WTC11 (cell line): Measurements from ENCODE around the gene UBXN6. TPM values are rescaled to one million over a fixed set of nuclear protein-coding genes. Genes with fewer than 3 reads are reported as not detected.

Source experiments
- ATAC-seq: fragments of 200-7000 bp; cut with Tn5 transposase; 2 replicates; pipeline ENCODE4 v1.10.0; 2021; ENCODE audit warnings: mild to moderate bottlenecking, moderate library complexity
- CTCF ChIA-PET: fragments of 300-600 bp; sonication (Branson Sonifier 250); formaldehyde crosslinking; loops from one replicate; lab custom pipeline; 2021; ENCODE audit warnings: antibody characterized with exemption; lab: Charles Lee
- POLR2A ChIA-PET: fragments of 350-600 bp; sonication (Branson Sonifier 250); formaldehyde crosslinking; loops from one replicate; lab custom pipeline; 2021; ENCODE audit warnings: antibody characterized with exemption; lab: Charles Lee
- DNase-seq: peaks from one replicate; pipeline ENCODE4 v3.0.0; 2021; ENCODE audit warnings: low spot score
- H3K27ac Mint-ChIP-seq: 2 replicates; pipeline ENCODE4 v1.8.0; 2021; ENCODE audit warnings: mixed read lengths
- H3K27me3 Mint-ChIP-seq: 2 replicates; pipeline ENCODE4 v1.8.0; 2021; ENCODE audit warnings: low read depth, mild to moderate bottlenecking, moderate library complexity, mixed read lengths
- H3K36me3 Mint-ChIP-seq: 2 replicates; pipeline ENCODE4 v1.8.0; 2021; ENCODE audit warnings: mixed read lengths
- H3K4me1 Mint-ChIP-seq: 2 replicates; pipeline ENCODE4 v1.8.0; 2022; ENCODE audit warnings: mixed read lengths
- H3K4me3 Mint-ChIP-seq: 2 replicates; pipeline ENCODE4 v1.8.0; 2021; ENCODE audit warnings: mild to moderate bottlenecking, moderate library complexity, mixed read lengths
- H3K9me3 Mint-ChIP-seq: 2 replicates; pipeline ENCODE4 v1.8.0; 2021; ENCODE audit warnings: mixed read lengths
- ATF3 ChIP-seq: sonication (generic); formaldehyde crosslinking; conservative IDR thresholded peaks from 2 replicates; pipeline ENCODE4 v1.8.1; 2022; ENCODE audit warnings: mild to moderate bottlenecking, missing genetic modification reagents
- CREM ChIP-seq: sonication (generic); formaldehyde crosslinking; IDR thresholded peaks from 2 replicates; pipeline ENCODE4 v1.8.1; 2022; ENCODE audit warnings: mild to moderate bottlenecking, missing genetic modification reagents, moderate library complexity
- ESRRA ChIP-seq: sonication (generic); formaldehyde crosslinking; IDR thresholded peaks from 2 replicates; pipeline ENCODE4 v1.8.1; 2022; ENCODE audit warnings: mild to moderate bottlenecking, missing genetic modification reagents, borderline replicate concordance
- ETV6 ChIP-seq: sonication (generic); formaldehyde crosslinking; IDR thresholded peaks from 2 replicates; pipeline ENCODE4 v1.8.1; 2022; ENCODE audit warnings: mild to moderate bottlenecking, missing genetic modification reagents
- FOXK1 ChIP-seq: sonication (generic); formaldehyde crosslinking; IDR thresholded peaks from 2 replicates; pipeline ENCODE4 v1.8.0; 2022; ENCODE audit warnings: mild to moderate bottlenecking, moderate library complexity, missing genetic modification reagents
- FOXP1 ChIP-seq: sonication (generic); formaldehyde crosslinking; IDR thresholded peaks from 2 replicates; pipeline ENCODE4 v1.8.0; 2022; ENCODE audit warnings: missing genetic modification reagents, mild to moderate bottlenecking, moderate library complexity, borderline replicate concordance
- JAZF1 ChIP-seq: fragments of 250-450 bp; sonication (Bioruptor Pico); IDR thresholded peaks from 2 replicates; pipeline ENCODE4 v1.9.0; 2021; ENCODE audit warnings: moderate library complexity, mild to moderate bottlenecking, inconsistent platforms
- JUN ChIP-seq: sonication (generic); formaldehyde crosslinking; IDR thresholded peaks from 2 replicates; pipeline ENCODE4 v1.8.0; 2023; ENCODE audit warnings: mild to moderate bottlenecking, missing genetic modification reagents
- RORB ChIP-seq: fragments of 250-450 bp; sonication (Bioruptor Pico); IDR thresholded peaks from 2 replicates; pipeline ENCODE4 v1.9.0; 2021; ENCODE audit warnings: mild to moderate bottlenecking
- SP1 ChIP-seq: sonication (generic); formaldehyde crosslinking; conservative IDR thresholded peaks from 2 replicates; pipeline ENCODE4 v1.8.1; 2022; ENCODE audit warnings: missing genetic modification reagents
- TEAD4 ChIP-seq: sonication (generic); formaldehyde crosslinking; IDR thresholded peaks from 2 replicates; pipeline ENCODE4 v1.8.0; 2022; ENCODE audit warnings: mild to moderate bottlenecking, missing genetic modification reagents
- TP53 ChIP-seq: sonication (generic); formaldehyde crosslinking; IDR thresholded peaks from 2 replicates; pipeline ENCODE4 v1.8.1; 2023; ENCODE audit warnings: mild to moderate bottlenecking, missing genetic modification reagents
- ZBTB21 ChIP-seq: sonication (generic); formaldehyde crosslinking; IDR thresholded peaks from 2 replicates; pipeline ENCODE4 v1.8.1; 2023; ENCODE audit warnings: mild to moderate bottlenecking, missing genetic modification reagents, borderline replicate concordance
- ZNF263 ChIP-seq: sonication (generic); formaldehyde crosslinking; IDR thresholded peaks from 2 replicates; pipeline ENCODE4 v1.8.1; 2022; ENCODE audit warnings: low read depth, mild to moderate bottlenecking, moderate library complexity, missing genetic modification reagents
- ZNF423 ChIP-seq: fragments of 250-450 bp; sonication (Bioruptor Pico); IDR thresholded peaks from 2 replicates; pipeline ENCODE4 v2.1.2; 2022; ENCODE audit warnings: mild to moderate bottlenecking, moderate library complexity
- ZNF512 ChIP-seq: sonication (generic); formaldehyde crosslinking; IDR thresholded peaks from 2 replicates; pipeline ENCODE4 v1.8.1; 2022; ENCODE audit warnings: missing genetic modification reagents, borderline replicate concordance
- ZNF532 ChIP-seq: fragments of 250-450 bp; sonication (Bioruptor Pico); IDR thresholded peaks from 2 replicates; pipeline ENCODE4 v1.9.0; 2021; ENCODE audit warnings: mild to moderate bottlenecking, borderline replicate concordance
- total RNA-seq: library from RNA; stranded (reverse); gene quantifications from 3 replicates; pipeline ENCODE4 v1.2.3, GENCODE V29; 2021
- TF ChIP-seq, protein P1 (sequence below): fragments of 200-600 bp; IDR thresholded peaks from 2 replicates; pipeline ENCODE4 v1.8.0; 2022; ENCODE audit warnings: antibody characterized with exemption
- TF ChIP-seq, protein P2 (sequence below): sonication (generic); formaldehyde crosslinking; IDR thresholded peaks from 2 replicates; pipeline ENCODE4 v1.8.1; 2023; ENCODE audit warnings: mild to moderate bottlenecking, missing genetic modification reagents
- TF ChIP-seq, protein P3 (sequence below): sonication (generic); formaldehyde crosslinking; IDR thresholded peaks from 2 replicates; pipeline ENCODE4 v1.8.1; 2023; ENCODE audit warnings: mild to moderate bottlenecking, moderate library complexity, missing genetic modification reagents
- TF ChIP-seq, protein P4 (sequence below): sonication (generic); formaldehyde crosslinking; IDR thresholded peaks from 2 replicates; pipeline ENCODE4 v1.8.1; 2022; ENCODE audit warnings: mild to moderate bottlenecking, missing genetic modification reagents, moderate library complexity, borderline replicate concordance
- TF ChIP-seq, protein P5 (sequence below): sonication (generic); formaldehyde crosslinking; IDR thresholded peaks from 2 replicates; pipeline ENCODE4 v1.8.0; 2022; ENCODE audit warnings: mild to moderate bottlenecking, missing genetic modification reagents

UBXN6 gene
- total RNA-seq, 1 experiment from 2014 or later = 34.8 TPM

- TF ChIP-seq, protein P1, sequence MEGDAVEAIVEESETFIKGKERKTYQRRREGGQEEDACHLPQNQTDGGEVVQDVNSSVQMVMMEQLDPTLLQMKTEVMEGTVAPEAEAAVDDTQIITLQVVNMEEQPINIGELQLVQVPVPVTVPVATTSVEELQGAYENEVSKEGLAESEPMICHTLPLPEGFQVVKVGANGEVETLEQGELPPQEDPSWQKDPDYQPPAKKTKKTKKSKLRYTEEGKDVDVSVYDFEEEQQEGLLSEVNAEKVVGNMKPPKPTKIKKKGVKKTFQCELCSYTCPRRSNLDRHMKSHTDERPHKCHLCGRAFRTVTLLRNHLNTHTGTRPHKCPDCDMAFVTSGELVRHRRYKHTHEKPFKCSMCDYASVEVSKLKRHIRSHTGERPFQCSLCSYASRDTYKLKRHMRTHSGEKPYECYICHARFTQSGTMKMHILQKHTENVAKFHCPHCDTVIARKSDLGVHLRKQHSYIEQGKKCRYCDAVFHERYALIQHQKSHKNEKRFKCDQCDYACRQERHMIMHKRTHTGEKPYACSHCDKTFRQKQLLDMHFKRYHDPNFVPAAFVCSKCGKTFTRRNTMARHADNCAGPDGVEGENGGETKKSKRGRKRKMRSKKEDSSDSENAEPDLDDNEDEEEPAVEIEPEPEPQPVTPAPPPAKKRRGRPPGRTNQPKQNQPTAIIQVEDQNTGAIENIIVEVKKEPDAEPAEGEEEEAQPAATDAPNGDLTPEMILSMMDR = no peak
- TF ChIP-seq ATF3 (CRISPR knock-in tag) (no peak), TP53 (CRISPR knock-in tag) (no peak), RORB (CRISPR knock-in tag) (no peak), ZNF512 (CRISPR knock-in tag) (no peak), ZNF532 (CRISPR knock-in tag) (no peak), FOXP1 (CRISPR knock-in tag) (no peak), ETV6 (CRISPR knock-in tag) (0 out of 2 replicates have a peak, but pooled peaks have one; percentile 42), JAZF1 (CRISPR knock-in tag) (no peak), ESRRA (CRISPR knock-in tag) (no peak), ZNF263 (no peak)
- TF ChIP-seq, protein P2, sequence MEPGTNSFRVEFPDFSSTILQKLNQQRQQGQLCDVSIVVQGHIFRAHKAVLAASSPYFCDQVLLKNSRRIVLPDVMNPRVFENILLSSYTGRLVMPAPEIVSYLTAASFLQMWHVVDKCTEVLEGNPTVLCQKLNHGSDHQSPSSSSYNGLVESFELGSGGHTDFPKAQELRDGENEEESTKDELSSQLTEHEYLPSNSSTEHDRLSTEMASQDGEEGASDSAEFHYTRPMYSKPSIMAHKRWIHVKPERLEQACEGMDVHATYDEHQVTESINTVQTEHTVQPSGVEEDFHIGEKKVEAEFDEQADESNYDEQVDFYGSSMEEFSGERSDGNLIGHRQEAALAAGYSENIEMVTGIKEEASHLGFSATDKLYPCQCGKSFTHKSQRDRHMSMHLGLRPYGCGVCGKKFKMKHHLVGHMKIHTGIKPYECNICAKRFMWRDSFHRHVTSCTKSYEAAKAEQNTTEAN (CRISPR knock-in tag) = no peak
- TF ChIP-seq, protein P3, sequence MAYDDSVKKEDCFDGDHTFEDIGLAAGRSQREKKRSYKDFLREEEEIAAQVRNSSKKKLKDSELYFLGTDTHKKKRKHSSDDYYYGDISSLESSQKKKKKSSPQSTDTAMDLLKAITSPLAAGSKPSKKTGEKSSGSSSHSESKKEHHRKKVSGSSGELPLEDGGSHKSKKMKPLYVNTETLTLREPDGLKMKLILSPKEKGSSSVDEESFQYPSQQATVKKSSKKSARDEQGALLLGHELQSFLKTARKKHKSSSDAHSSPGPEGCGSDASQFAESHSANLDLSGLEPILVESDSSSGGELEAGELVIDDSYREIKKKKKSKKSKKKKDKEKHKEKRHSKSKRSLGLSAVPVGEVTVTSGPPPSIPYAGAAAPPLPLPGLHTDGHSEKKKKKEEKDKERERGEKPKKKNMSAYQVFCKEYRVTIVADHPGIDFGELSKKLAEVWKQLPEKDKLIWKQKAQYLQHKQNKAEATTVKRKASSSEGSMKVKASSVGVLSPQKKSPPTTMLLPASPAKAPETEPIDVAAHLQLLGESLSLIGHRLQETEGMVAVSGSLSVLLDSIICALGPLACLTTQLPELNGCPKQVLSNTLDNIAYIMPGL (CRISPR knock-in tag) = no peak
Observed at GRCh38 chr19:4409123-4409933, 48.3 kb downstream of the UBXN6 start (continued).

GRCh38 chr19:4406626-4407025 is 51.0 kb downstream of the UBXN6 start:
- Mint-ChIP-seq H3K4me3 (no peak overlapping the region; the same call in 1 of the 2 replicates), H3K36me3 (peaks cover 45% of the 10 kb centered on the region)

More at GRCh38 chr19:4406626-4407025, 51.0 kb downstream of the UBXN6 start:
- ATAC-seq = no peak
- no peaks in the 10 kb centered on the region for H3K27me3 Mint-ChIP-seq
- H3K9me3 Mint-ChIP-seq = no peaks in the 10 kb centered on the region
- CTCF ChIA-PET = no interaction called here
- H3K4me1 Mint-ChIP-seq = peaks cover 72% of the 10 kb centered on the region
- H3K27ac Mint-ChIP-seq = peak overlapping the region; percentile 90
- no peak for DNase-seq
- POLR2A ChIA-PET = no interaction called here
- TF ChIP-seq JUN (CRISPR knock-in tag) = no peak
- TF ChIP-seq, protein P4, sequence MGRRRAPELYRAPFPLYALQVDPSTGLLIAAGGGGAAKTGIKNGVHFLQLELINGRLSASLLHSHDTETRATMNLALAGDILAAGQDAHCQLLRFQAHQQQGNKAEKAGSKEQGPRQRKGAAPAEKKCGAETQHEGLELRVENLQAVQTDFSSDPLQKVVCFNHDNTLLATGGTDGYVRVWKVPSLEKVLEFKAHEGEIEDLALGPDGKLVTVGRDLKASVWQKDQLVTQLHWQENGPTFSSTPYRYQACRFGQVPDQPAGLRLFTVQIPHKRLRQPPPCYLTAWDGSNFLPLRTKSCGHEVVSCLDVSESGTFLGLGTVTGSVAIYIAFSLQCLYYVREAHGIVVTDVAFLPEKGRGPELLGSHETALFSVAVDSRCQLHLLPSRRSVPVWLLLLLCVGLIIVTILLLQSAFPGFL = no peak
- no peak for TF ChIP-seq TEAD4 (CRISPR knock-in tag)
- TF ChIP-seq, protein P5, sequence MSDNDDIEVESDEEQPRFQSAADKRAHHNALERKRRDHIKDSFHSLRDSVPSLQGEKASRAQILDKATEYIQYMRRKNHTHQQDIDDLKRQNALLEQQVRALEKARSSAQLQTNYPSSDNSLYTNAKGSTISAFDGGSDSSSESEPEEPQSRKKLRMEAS (CRISPR knock-in tag) = no peak
- no peak for TF ChIP-seq ZNF423 (CRISPR knock-in tag)
- TF ChIP-seq FOXK1 (CRISPR knock-in tag) = no peak
- no peak for TF ChIP-seq ZBTB21 (CRISPR knock-in tag)
- TF ChIP-seq CREM = no peak
- no peak for TF ChIP-seq SP1 (CRISPR knock-in tag)
- TF ChIP-seq, all 79 proteins: peak for 0
